Fibroblast of villous mesenchyme (primary cell): Measurements from ENCODE around the gene DLK1. TPM values are rescaled to one million over a fixed set of nuclear protein-coding genes. Genes with fewer than 3 reads are reported as not detected.

Experiments used
- DNase-seq: peaks from one replicate; pipeline ENCODE4 v3.0.0-alpha.2; 2010; ENCODE audit warnings: low read depth
- H3K4me3 ChIP-seq: 2 replicates; pipeline ENCODE4 v1.5.1; 2011; ENCODE audit warnings: low read depth, mild to moderate bottlenecking, low read length
- CTCF ChIP-seq: IDR thresholded peaks from 2 replicates; pipeline ENCODE4 v1.5.1; 2012; ENCODE audit warnings: low read depth, mild to moderate bottlenecking, low read length; ENCODE audit not compliant: insufficient read depth
- total RNA-seq: library from RNA; depleted of rRNA; stranded (reverse); fragments of >200 nt; gene quantifications from 2 replicates; pipeline ENCODE4 v1.2.3, GENCODE V29; 2012

The DLK1 gene
- total RNA-seq, 1 donor, result not detected

DNA sequence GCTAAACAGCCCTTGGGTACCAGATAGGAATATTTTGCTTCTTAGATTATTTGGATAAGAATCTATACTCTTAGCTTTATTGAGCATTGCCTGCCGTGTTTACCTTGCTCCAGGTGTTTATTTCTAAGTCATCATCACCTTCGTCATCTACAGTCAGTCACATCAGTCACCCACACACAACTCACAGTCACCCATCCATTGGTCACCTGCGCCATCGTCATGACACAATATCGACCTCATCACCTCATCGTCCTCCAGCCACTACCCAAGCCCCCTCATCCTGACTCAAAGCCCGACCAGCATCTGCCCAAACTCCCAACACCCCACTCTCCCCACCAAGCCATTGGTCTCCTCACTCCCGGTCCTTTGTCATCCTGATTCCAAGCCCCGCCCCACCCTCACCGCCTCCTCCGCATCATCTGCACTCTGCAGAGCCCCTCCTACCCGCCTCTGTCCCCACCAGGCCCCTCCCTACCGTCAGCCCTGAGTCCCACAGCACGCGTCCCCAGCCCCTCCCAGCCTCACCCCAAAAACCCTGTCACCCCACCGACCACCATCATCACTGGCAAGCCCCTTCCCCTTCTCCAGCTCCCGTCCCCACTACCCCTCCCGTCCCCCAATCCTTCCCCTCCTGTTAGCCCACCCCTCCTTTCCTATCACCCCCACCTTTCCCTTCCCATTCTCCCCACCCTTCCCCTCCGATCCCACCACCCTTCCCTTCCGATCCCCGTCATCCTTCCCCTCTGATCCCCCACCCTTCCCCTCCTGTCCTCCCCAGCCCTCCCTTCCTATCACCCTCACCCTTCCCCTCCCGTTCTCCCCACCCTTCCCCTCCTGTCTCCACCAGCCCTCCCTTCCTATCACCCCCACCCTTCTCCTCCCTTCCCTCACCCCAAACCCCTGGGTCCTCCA is 9.8 kb downstream of the DLK1 start:
- H3K4me3 ChIP-seq, result no peak overlapping the region
- no peak for TF ChIP-seq CTCF
- DNase-seq, result no peak

GRCh38 chr14:100737526-100737925 is 10.8 kb downstream of the DLK1 start:
- TF ChIP-seq CTCF, result no peak
- H3K4me3 ChIP-seq, result no peak overlapping the region
- DNase-seq, result no peak

- no peak for DNase-seq
- no peak for TF ChIP-seq CTCF
- no peak overlapping the region for H3K4me3 ChIP-seq
Observed at GRCh38 chr14:100738269-100738691, 11.6 kb downstream of the DLK1 start.

- DNase-seq, result no peak
- no peak for TF ChIP-seq CTCF
- no peak overlapping the region for H3K4me3 ChIP-seq
Observed at GRCh38 chr14:100738704-100739131, 12.0 kb downstream of the DLK1 start.

- TF ChIP-seq CTCF, result no peak
- no peak overlapping the region for H3K4me3 ChIP-seq
- DNase-seq, result no peak
Observed at GRCh38 chr14:100739306-100739705, 12.6 kb downstream of the DLK1 start.

GRCh38 chr14:100740196-100740825 is 13.6 kb downstream of the DLK1 start:
- DNase-seq, result no peak
- TF ChIP-seq CTCF, result no peak
- H3K4me3 ChIP-seq, result no peak overlapping the region
